Gastroesophageal sphincter (tissue), 4 donors: ENCODE data around the gene MACROH2A2. TPM values are rescaled to one million over a fixed set of nuclear protein-coding genes. Genes with fewer than 3 reads are reported as not detected.
"Not testable (repeated sequence)": the region's sequence is repeated elsewhere in the genome, so short reads cannot be mapped to it uniquely, and the experiment has no call there.

Experiments
- ATAC-seq: fragments of 150-250 bp; one replicate; pipeline ENCODE4 v1.9.1; 2016; ENCODE audit warnings: mild to moderate bottlenecking, moderate library complexity
- H3K27ac ChIP-seq, 4 donors: fragments of 200-600 bp; sonication (generic) in 3 of 4; 1 replicate in 3 of 4; 2 replicates in 1 of 4; pipeline ENCODE4 v1.5.1; 2016 to 2019
- H3K27me3 ChIP-seq: fragments of 200-600 bp; sonication (generic); one replicate; pipeline ENCODE4 v1.5.1; 2019
- H3K36me3 ChIP-seq, 2 donors: fragments of 200-600 bp; sonication (generic); one replicate each; pipeline ENCODE4 v1.5.1; 2019; ENCODE audit warnings: control low read depth in 1 of 2
- H3K4me1 ChIP-seq, 3 donors: fragments of 200-600 bp; sonication (generic); 1 replicate in 2 of 3; 2 replicates in 1 of 3; pipeline ENCODE4 v1.5.1; 2016 to 2019; ENCODE audit warnings: control low read depth in 2 of 3
- H3K4me3 ChIP-seq, 2 donors: fragments of 200-600 bp; sonication (generic); one replicate each; pipeline ENCODE4 v1.5.1; 2019; ENCODE audit warnings: mild to moderate bottlenecking in 1 of 2, moderate library complexity in 1 of 2
- H3K9me3 ChIP-seq, 3 donors: fragments of 200-600 bp; sonication (generic); one replicate each; pipeline ENCODE4 v1.5.1; 2017 to 2019; ENCODE audit warnings: control low read depth in 2 of 3
- CTCF ChIP-seq, 4 experiments: fragments of 200-600 bp in 2 of 4; fragments of 450-650 bp in 2 of 4; sonication (generic) in 1 of 4; IDR thresholded peaks; one replicate each; pipeline ENCODE4 v1.5.1; 2017 to 2019; ENCODE audit warnings: antibody characterized with exemption in 4 of 4, mild to moderate bottlenecking in 2 of 4, moderate library complexity in 2 of 4
- EP300 ChIP-seq: sonication (generic); formaldehyde crosslinking; IDR thresholded peaks from one replicate; pipeline ENCODE4 v1.6.1; 2017; ENCODE audit warnings: antibody characterized with exemption, mild to moderate bottlenecking
- POLR2A ChIP-seq, 2 donors: fragments of 450-650 bp; IDR thresholded peaks; one replicate each; pipeline ENCODE4 v1.6.1; 2017; ENCODE audit warnings: antibody characterized with exemption in 2 of 2, mild to moderate bottlenecking in 2 of 2, moderate library complexity in 1 of 2
- POLR2AphosphoS5 ChIP-seq: sonication (generic); formaldehyde crosslinking; IDR thresholded peaks from one replicate; pipeline ENCODE4 v1.6.1; 2017; ENCODE audit warnings: antibody characterized with exemption
- WGBS, 2 donors: methylation state at CpG; one replicate each; pipeline ENCODE4 v1.1.5; 2018; ENCODE audit warnings: low coverage in 1 of 2; 5-methylcytosine and 5-hydroxymethylcytosine counted together
- total RNA-seq, 4 donors: library from RNA; depleted of rRNA; stranded (reverse); fragments of >200 nt; gene quantifications; one replicate each; pipeline ENCODE4 v1.1.0, GENCODE V29; 2016

Gene MACROH2A2
- total RNA-seq, 4 donors from 2014 or later, result 8.2 to 22.9 (median 13.7) TPM

GRCh38 chr10:70034232-70034631 is 18.4 kb upstream of the MACROH2A2 start:
- no peak overlapping the region for H3K4me3 ChIP-seq

GRCh38 chr10:70035531-70035930 is 17.1 kb upstream of the MACROH2A2 start:
- ATAC-seq, result no peak
- WGBS, 2 donors, result 59 to 78% methylated on average over 1 of the region's 1 CpG
- Histone ChIP-seq H3K36me3 (no peaks in the 10 kb centered on the region), H3K4me3 (no peak overlapping the region), H3K27me3 (peaks cover 22% of the 10 kb centered on the region), H3K9me3 (peaks cover 0 to 26% (median 0%) of the 10 kb centered on the region in 3 donors), H3K4me1 (no peaks in the 10 kb centered on the region), H3K27ac (no peak overlapping the region)
- no peak for TF ChIP-seq POLR2A (IDR thresholded peaks at IDR 0.05)
- no peak for TF ChIP-seq POLR2AphosphoS5
- no peak for TF ChIP-seq EP300
- no peak for TF ChIP-seq CTCF (IDR thresholded peaks at IDR 0.05)

More at GRCh38 chr10:70034232-70034631, 18.4 kb upstream of the MACROH2A2 start:
- Histone ChIP-seq H3K4me1 (no peaks in the 10 kb centered on the region), H3K27me3 (peaks cover 24% of the 10 kb centered on the region), H3K27ac (no peak overlapping the region), H3K9me3 (peaks cover 0 to 31% (median 0%) of the 10 kb centered on the region in 3 donors), H3K36me3 (no peaks in the 10 kb centered on the region)
- 6% methylated on average over 4 of the region's 4 CpGs; no CpG with 5 or more reads in 1 of the 2 donors for WGBS, 2 donors
- ATAC-seq, result no peak
- TF ChIP-seq EP300 (no peak), POLR2AphosphoS5 (no peak), CTCF (IDR thresholded peaks at IDR 0.05) (no peak), POLR2A (IDR thresholded peaks at IDR 0.05) (no peak)

GRCh38 chr10:70038923-70039322 is 13.7 kb upstream of the MACROH2A2 start:
- Histone ChIP-seq H3K9me3 (peaks cover 0 to 6% (median 0%) of the 10 kb centered on the region in 3 donors), H3K27ac (no peak overlapping the region), H3K27me3 (peaks cover 28% of the 10 kb centered on the region), H3K4me1 (no peaks in the 10 kb centered on the region), H3K4me3 (no peak overlapping the region), H3K36me3 (no peaks in the 10 kb centered on the region)
- no peak for TF ChIP-seq CTCF (IDR thresholded peaks at IDR 0.05)
- no peak for TF ChIP-seq EP300
- no peak for TF ChIP-seq POLR2AphosphoS5
- no peak for TF ChIP-seq POLR2A (IDR thresholded peaks at IDR 0.05)
- ATAC-seq, result no peak

- Histone ChIP-seq H3K27ac (no peak overlapping the region), H3K36me3 (no peaks in the 10 kb centered on the region), H3K27me3 (peaks cover 20% of the 10 kb centered on the region), H3K4me1 (no peaks in the 10 kb centered on the region), H3K9me3 (peaks cover 0 to 6% (median 0%) of the 10 kb centered on the region in 3 donors), H3K4me3 (no peak overlapping the region)
- WGBS, 2 donors, result 76 to 77% methylated on average over 2 of the region's 2 CpGs
- TF ChIP-seq EP300, result no peak
- TF ChIP-seq POLR2A (IDR thresholded peaks at IDR 0.05), result no peak
- no peak for TF ChIP-seq CTCF (IDR thresholded peaks at IDR 0.05)
- TF ChIP-seq POLR2AphosphoS5, result no peak
- no peak for ATAC-seq
Observed at GRCh38 chr10:70041016-70041415, 11.6 kb upstream of the MACROH2A2 start.

GRCh38 chr10:70041739-70042138 is 10.9 kb upstream of the MACROH2A2 start:
- peaks cover 17% of the 10 kb centered on the region for H3K27me3 ChIP-seq
- H3K36me3 ChIP-seq, ATAC-seq, H3K4me1 ChIP-seq, H3K9me3 ChIP-seq, H3K4me3 ChIP-seq, H3K27ac ChIP-seq: not testable (repeated sequence)
- WGBS, 2 donors, result 55 to 67% methylated on average over 3 to 6 of the region's 8 CpGs

- peaks cover 11% of the 10 kb centered on the region for H3K27me3 ChIP-seq
- H3K36me3 ChIP-seq, H3K4me1 ChIP-seq, H3K27ac ChIP-seq, H3K4me3 ChIP-seq, H3K9me3 ChIP-seq, ATAC-seq: not testable (repeated sequence)
- 78 to 96% methylated on average over 1 to 4 of the region's 4 CpGs for WGBS, 2 donors
Observed at GRCh38 chr10:70047066-70047465, 5.6 kb upstream of the MACROH2A2 start.
